H9 (cell line): ENCODE data around the gene SIX3. TPM values are rescaled to one million over a fixed set of nuclear protein-coding genes. Genes with fewer than 3 reads are reported as not detected.

Source experiments
- DNase-seq: peaks from one replicate; pipeline ENCODE4 v3.0.0-alpha.2; 2017
- H2AFZ ChIP-seq: one replicate; pipeline ENCODE4 v1.6.1; 2013; ENCODE audit warnings: mild to moderate bottlenecking, low read length, control low read depth, moderate library complexity
- H2AK5ac ChIP-seq: 2 replicates; pipeline ENCODE4 v1.6.1; 2013; ENCODE audit warnings: low read length, control low read depth, mixed read lengths; ENCODE audit not compliant: insufficient read length
- H2BK120ac ChIP-seq: one replicate; pipeline ENCODE4 v1.6.1; 2013; ENCODE audit warnings: low read depth, mild to moderate bottlenecking, low read length, control low read depth, inconsistent platforms; ENCODE audit not compliant: poor library complexity, severe bottlenecking
- H2BK12ac ChIP-seq: 2 replicates; pipeline ENCODE4 v1.6.1; 2013; ENCODE audit warnings: low read length, control low read depth, mixed read lengths, low read depth; ENCODE audit not compliant: insufficient read length
- H2BK15ac ChIP-seq: 2 replicates; pipeline ENCODE4 v1.6.1; 2013; ENCODE audit warnings: low read depth, low read length, control low read depth
- H2BK20ac ChIP-seq: one replicate; pipeline ENCODE4 v1.6.1; 2013; ENCODE audit warnings: low read depth, mild to moderate bottlenecking, low read length, control low read depth, inconsistent platforms; ENCODE audit not compliant: poor library complexity, severe bottlenecking
- H2BK5ac ChIP-seq: 2 replicates; pipeline ENCODE4 v1.6.1; 2013; ENCODE audit warnings: low read length, control low read depth, mixed read lengths; ENCODE audit not compliant: insufficient read length
- H3K14ac ChIP-seq: 2 replicates; pipeline ENCODE4 v1.6.1; 2013; ENCODE audit warnings: low read length, control low read depth; ENCODE audit not compliant: insufficient read depth
- H3K18ac ChIP-seq: 2 replicates; pipeline ENCODE4 v1.6.1; 2013; ENCODE audit warnings: low read depth, mild to moderate bottlenecking, mixed read lengths, low read length, control low read depth; ENCODE audit not compliant: insufficient read length
- H3K23ac ChIP-seq: 2 replicates; pipeline ENCODE4 v1.6.1; 2013; ENCODE audit warnings: low read length, control low read depth, mixed read lengths, low read depth; ENCODE audit not compliant: insufficient read length
- H3K23me2 ChIP-seq: 2 replicates; pipeline ENCODE4 v1.6.1; 2013; ENCODE audit warnings: low read depth, mild to moderate bottlenecking, mixed read lengths, low read length, control low read depth; ENCODE audit not compliant: insufficient read length, poor library complexity, severe bottlenecking
- H3K27ac ChIP-seq: 2 replicates; pipeline ENCODE4 v1.5.1; 2013; ENCODE audit warnings: low read length, control low read depth, mixed read lengths, low read depth; ENCODE audit not compliant: insufficient read length
- H3K27me3 ChIP-seq: 2 replicates; pipeline ENCODE4 v1.6.1; 2013; ENCODE audit warnings: low read length, control low read depth, inconsistent platforms; ENCODE audit not compliant: insufficient read depth
- H3K4ac ChIP-seq: 2 replicates; pipeline ENCODE4 v1.6.1; 2013; ENCODE audit warnings: low read depth, mild to moderate bottlenecking, control low read depth, inconsistent platforms, low read length, moderate library complexity
- H3K4me1 ChIP-seq: 2 replicates; pipeline ENCODE4 v1.6.1; 2013; ENCODE audit warnings: low read length, control low read depth, inconsistent platforms; ENCODE audit not compliant: insufficient read depth
- H3K4me2 ChIP-seq: 2 replicates; pipeline ENCODE4 v1.6.1; 2013; ENCODE audit warnings: low read length, control low read depth, mixed read lengths; ENCODE audit not compliant: insufficient read length, insufficient read depth
- H3K56ac ChIP-seq: 2 replicates; pipeline ENCODE4 v1.6.1; 2013; ENCODE audit warnings: low read depth, mild to moderate bottlenecking, mixed read lengths, low read length, control low read depth; ENCODE audit not compliant: insufficient read length
- H3K79me1 ChIP-seq: 2 replicates; pipeline ENCODE4 v1.6.1; 2013; ENCODE audit warnings: low read depth, mild to moderate bottlenecking, moderate library complexity, low read length, control low read depth, inconsistent platforms; ENCODE audit not compliant: insufficient read depth, poor library complexity, severe bottlenecking
- H3K79me2 ChIP-seq: 2 replicates; pipeline ENCODE4 v1.6.1; 2013; ENCODE audit warnings: low read length, control low read depth, inconsistent platforms; ENCODE audit not compliant: insufficient read depth
- H3K9ac ChIP-seq: 2 replicates; pipeline ENCODE4 v1.6.1; 2013; ENCODE audit warnings: low read length, control low read depth, mixed read lengths; ENCODE audit not compliant: insufficient read length; ENCODE audit errors: extremely low read depth
- H3K9me3 ChIP-seq: one replicate; pipeline ENCODE4 v1.6.1; 2013; ENCODE audit warnings: low read depth, low read length, inconsistent platforms; ENCODE audit not compliant: control insufficient read depth
- H3T11ph ChIP-seq: one replicate; pipeline ENCODE4 v1.6.1; 2013; ENCODE audit warnings: mild to moderate bottlenecking, low read length, control low read depth, inconsistent platforms
- H4K20me1 ChIP-seq: one replicate; pipeline ENCODE4 v1.6.1; 2013; ENCODE audit not compliant: control insufficient read depth, insufficient read length, insufficient read depth
- H4K5ac ChIP-seq: 2 replicates; pipeline ENCODE4 v1.6.1; 2013; ENCODE audit warnings: low read depth, mild to moderate bottlenecking, mixed read lengths, low read length, control low read depth; ENCODE audit not compliant: insufficient read length
- H4K8ac ChIP-seq: replicated peaks from 2 replicates; pipeline ENCODE4 v1.6.1; 2013; ENCODE audit warnings: low read length, control low read depth, mixed read lengths, low read depth; ENCODE audit not compliant: insufficient read length
- H4K91ac ChIP-seq: 2 replicates; pipeline ENCODE4 v1.6.1; 2013; ENCODE audit warnings: low read depth, mild to moderate bottlenecking, moderate library complexity, mixed read lengths, low read length, control low read depth; ENCODE audit not compliant: insufficient read length
- H3K27ac Mint-ChIP-seq, 3 experiments: 2 replicates in 2 of 3; 3 replicates in 1 of 3; pipeline ENCODE4 v1.8.0; 2020 to 2021; ENCODE audit warnings: mixed read lengths in 3 of 3, mild to moderate bottlenecking in 1 of 3, moderate library complexity in 1 of 3
- H3K27me3 Mint-ChIP-seq: 2 replicates; pipeline ENCODE4 v1.8.0; 2021; ENCODE audit warnings: low read depth, mild to moderate bottlenecking, moderate library complexity, mixed read lengths
- H3K36me3 Mint-ChIP-seq, 3 experiments: 2 replicates in 2 of 3; 3 replicates in 1 of 3; pipeline ENCODE4 v1.8.0; 2020 to 2021; ENCODE audit warnings: low read depth in 3 of 3, mixed read lengths in 3 of 3; ENCODE audit not compliant: insufficient read depth in 1 of 3
- H3K4me1 Mint-ChIP-seq, 2 experiments: 2 replicates each; pipeline ENCODE4 v1.8.0; 2020; ENCODE audit warnings: mixed read lengths in 2 of 2
- H3K4me3 Mint-ChIP-seq, 2 experiments: 2 replicates in 1 of 2; 3 replicates in 1 of 2; pipeline ENCODE4 v1.8.0; 2020 to 2021; ENCODE audit warnings: mild to moderate bottlenecking in 2 of 2, mixed read lengths in 2 of 2, moderate library complexity in 1 of 2
- H3K9me3 Mint-ChIP-seq, 2 experiments: 2 replicates in 1 of 2; 3 replicates in 1 of 2; pipeline ENCODE4 v1.8.0; 2020; ENCODE audit warnings: mild to moderate bottlenecking in 2 of 2, mixed read lengths in 2 of 2, moderate library complexity in 1 of 2
- WGBS: extraction: QIAGEN DNeasy Blood & Tissue Kit; methylation state at CpG from one replicate; pipeline ENCODE4 v1.1.7; 2013; ENCODE audit warnings: missing lambda C conversion rate, low lambda C conversion rate, mixed read lengths; ENCODE audit not compliant: insufficient read length; ENCODE audit errors: extremely low coverage; 5-methylcytosine and 5-hydroxymethylcytosine counted together
- total RNA-seq: library from RNA; stranded (reverse); gene quantifications from 2 replicates; pipeline ENCODE4 v1.2.1, GENCODE V29; 2021
- TF ChIP-seq, protein P1 (sequence below): fragments of 200-600 bp; sonication (generic); conservative IDR thresholded peaks from 3 replicates; pipeline ENCODE4 v1.8.0; 2021; ENCODE audit warnings: antibody characterized with exemption, mild to moderate bottlenecking

SIX3 gene
- total RNA-seq, 1 experiment from 2014 or later = 0.55 TPM

DNA sequence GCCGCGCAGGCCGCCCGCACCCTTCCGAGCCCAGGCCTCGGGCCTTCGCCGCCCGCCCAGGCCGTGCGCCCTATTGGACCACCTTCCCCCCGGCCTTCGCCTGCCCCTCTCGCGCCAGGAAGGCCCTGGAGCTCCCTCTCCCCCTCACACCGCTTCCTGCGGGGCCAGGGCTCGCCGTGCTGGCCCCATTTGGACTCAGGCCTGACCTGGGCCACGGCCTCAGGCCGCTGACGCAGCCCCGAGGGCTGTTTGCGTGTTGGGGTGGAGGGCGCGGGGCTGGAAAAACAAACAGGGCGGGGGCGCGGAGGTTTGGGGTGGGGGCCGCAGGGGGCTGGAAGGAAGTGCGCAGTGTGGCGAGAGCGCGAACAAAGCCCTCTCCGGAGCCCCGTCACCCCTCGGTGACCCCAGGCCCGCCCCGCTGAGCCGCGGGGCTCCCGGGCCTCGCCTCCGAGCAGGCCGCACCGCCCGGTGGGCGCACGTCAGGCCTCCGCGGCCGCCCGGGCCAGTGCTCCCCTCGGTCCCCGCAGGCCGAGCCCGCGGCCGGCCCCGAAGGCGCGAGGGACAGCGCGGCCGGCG, 12.3 kb upstream of the SIX3 start:
- H3T11ph ChIP-seq = no peak overlapping the region
- Mint-ChIP-seq H3K4me3 (peak overlapping the region; percentile 12 to 14; a peak in 2 of 5 replicates), H3K36me3 (no peaks in the 10 kb centered on the region; a peak in 1 of 7 replicates), H3K27me3 (peaks cover 97% of the 10 kb centered on the region), H3K9me3 (peaks cover 0 to 3% of the 10 kb centered on the region in 2 experiments; a peak in 2 of 5 replicates), H3K27ac (no peak overlapping the region), H3K4me1 (peaks cover 54 to 80% of the 10 kb centered on the region in 2 experiments)
- no peak overlapping the region for H3K18ac ChIP-seq
- no peak overlapping the region for H3K27ac ChIP-seq
- DNase-seq = no peak
- H3K23ac ChIP-seq = no peak overlapping the region
- no peak overlapping the region for H3K9ac ChIP-seq
- H3K9me3 ChIP-seq = no peaks in the 10 kb centered on the region
- H3K79me1 ChIP-seq = no peaks in the 10 kb centered on the region
- peak overlapping the region; percentile 41; the same call in 1 of the 2 replicates for H3K14ac ChIP-seq
- H3K27me3 ChIP-seq = peaks cover 82% of the 10 kb centered on the region
- H4K20me1 ChIP-seq = no peaks in the 10 kb centered on the region
- H4K8ac ChIP-seq = no peak overlapping the region
- peak overlapping the region; percentile 10 for H3K4me2 ChIP-seq
- H2BK5ac ChIP-seq = no peak overlapping the region
- H3K4me1 ChIP-seq = peaks cover 7% of the 10 kb centered on the region
- H2AK5ac ChIP-seq = no peak overlapping the region
- H4K91ac ChIP-seq = no peak overlapping the region
- no peak overlapping the region for H3K56ac ChIP-seq
- H2BK120ac ChIP-seq = no peak overlapping the region
- no peaks in the 10 kb centered on the region for H3K79me2 ChIP-seq
- no CpG with 5 or more reads among the region's 66 CpGs for WGBS
- peaks cover 28% of the 10 kb centered on the region for H3K23me2 ChIP-seq
- H2AFZ ChIP-seq = no peak overlapping the region
- TF ChIP-seq, protein P1, sequence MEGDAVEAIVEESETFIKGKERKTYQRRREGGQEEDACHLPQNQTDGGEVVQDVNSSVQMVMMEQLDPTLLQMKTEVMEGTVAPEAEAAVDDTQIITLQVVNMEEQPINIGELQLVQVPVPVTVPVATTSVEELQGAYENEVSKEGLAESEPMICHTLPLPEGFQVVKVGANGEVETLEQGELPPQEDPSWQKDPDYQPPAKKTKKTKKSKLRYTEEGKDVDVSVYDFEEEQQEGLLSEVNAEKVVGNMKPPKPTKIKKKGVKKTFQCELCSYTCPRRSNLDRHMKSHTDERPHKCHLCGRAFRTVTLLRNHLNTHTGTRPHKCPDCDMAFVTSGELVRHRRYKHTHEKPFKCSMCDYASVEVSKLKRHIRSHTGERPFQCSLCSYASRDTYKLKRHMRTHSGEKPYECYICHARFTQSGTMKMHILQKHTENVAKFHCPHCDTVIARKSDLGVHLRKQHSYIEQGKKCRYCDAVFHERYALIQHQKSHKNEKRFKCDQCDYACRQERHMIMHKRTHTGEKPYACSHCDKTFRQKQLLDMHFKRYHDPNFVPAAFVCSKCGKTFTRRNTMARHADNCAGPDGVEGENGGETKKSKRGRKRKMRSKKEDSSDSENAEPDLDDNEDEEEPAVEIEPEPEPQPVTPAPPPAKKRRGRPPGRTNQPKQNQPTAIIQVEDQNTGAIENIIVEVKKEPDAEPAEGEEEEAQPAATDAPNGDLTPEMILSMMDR = no peak
- H2BK12ac ChIP-seq = no peak overlapping the region
- no peak overlapping the region for H2BK20ac ChIP-seq
- no peak overlapping the region for H4K5ac ChIP-seq
- no peak overlapping the region for H3K4ac ChIP-seq
- no peak overlapping the region for H2BK15ac ChIP-seq
